Right forelimb (tissue), 1 donor: ENCODE results near the gene RPH3AL.
"Not testable (repeated sequence)": the region's sequence is repeated elsewhere in the genome, so short reads cannot be mapped to it uniquely, and the experiment has no call there.

Source experiments
- DNase-seq: peaks from one replicate; pipeline ENCODE4 v3.0.0-alpha.2; 2018

Gene RPH3AL

DNA sequence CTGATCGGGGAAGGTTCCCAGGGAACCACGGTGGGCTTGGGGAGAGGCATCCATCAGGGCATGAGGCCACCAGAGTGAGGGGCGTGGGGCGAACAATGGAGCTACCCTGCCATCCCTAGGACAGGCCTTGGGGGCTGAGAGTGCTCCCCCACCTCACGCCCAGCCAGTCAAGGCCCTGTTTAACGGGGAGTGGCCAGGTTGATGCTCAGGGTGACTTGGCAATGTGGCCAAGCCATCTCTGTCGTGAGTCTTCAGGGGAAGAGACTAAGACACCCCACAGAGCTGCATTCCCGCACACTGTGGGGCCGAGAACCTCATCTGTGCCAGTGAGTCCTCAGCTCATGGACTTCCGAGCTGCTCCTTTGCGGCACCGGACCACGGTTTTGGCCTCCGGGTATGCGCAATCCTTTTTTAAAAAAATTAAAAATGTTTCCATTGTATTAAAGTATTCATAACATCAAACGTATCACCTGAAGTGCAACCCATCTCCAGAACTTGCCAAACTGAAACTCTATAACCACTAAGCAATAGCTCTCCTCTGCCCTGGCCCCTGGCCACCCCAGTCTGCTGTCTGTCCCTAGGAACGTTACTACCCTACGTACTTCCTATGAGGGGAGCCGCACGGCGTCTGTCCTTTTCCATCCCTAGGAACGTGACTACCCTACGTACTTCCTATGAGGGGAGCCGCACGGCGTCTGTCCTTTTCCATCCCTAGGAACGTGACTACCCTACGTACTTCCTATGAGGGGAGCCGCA, 99.3 kb downstream of the RPH3AL start:
- no peak for DNase-seq

DNA sequence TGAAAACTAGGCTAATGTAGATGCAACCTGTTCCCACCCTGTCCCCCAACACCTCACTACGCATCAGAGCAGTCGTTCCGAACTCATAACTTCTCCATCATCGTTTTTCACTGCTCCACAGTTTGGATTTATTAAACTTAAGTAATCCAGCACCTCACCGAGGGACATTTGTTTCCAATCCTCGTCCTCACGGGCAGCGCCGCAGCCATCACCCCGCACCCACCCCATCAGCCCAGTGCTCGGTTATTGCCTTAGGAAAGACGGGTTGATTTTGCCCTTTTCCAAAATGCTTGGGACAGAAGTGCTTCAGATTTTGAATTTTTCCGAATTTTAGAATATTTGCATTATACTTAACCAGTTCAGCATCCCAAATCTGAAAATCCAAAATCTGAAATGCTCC, 100.2 kb downstream of the RPH3AL start:
- DNase-seq, result peak; percentile 17

DNA sequence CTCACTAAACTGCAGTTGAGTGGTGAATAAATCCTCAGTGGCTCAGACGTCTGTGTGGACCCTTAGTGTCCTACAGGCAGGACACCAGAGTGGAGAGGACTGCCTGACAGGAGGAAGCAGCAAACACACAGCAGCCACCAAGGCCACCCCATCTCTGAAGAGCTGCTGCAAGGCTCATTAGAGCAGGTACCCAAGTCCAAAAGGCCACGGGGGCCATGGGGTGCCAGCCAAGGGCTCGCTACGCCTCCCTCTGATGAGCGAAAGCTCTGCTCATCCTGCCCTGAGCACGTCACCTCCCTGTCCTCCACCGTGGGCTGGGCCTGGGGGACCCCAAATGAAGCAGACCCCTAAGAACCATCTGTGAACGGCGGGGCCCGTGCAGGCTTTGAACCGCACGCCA, 101.1 kb downstream of the RPH3AL start:
- DNase-seq, result no peak

DNA sequence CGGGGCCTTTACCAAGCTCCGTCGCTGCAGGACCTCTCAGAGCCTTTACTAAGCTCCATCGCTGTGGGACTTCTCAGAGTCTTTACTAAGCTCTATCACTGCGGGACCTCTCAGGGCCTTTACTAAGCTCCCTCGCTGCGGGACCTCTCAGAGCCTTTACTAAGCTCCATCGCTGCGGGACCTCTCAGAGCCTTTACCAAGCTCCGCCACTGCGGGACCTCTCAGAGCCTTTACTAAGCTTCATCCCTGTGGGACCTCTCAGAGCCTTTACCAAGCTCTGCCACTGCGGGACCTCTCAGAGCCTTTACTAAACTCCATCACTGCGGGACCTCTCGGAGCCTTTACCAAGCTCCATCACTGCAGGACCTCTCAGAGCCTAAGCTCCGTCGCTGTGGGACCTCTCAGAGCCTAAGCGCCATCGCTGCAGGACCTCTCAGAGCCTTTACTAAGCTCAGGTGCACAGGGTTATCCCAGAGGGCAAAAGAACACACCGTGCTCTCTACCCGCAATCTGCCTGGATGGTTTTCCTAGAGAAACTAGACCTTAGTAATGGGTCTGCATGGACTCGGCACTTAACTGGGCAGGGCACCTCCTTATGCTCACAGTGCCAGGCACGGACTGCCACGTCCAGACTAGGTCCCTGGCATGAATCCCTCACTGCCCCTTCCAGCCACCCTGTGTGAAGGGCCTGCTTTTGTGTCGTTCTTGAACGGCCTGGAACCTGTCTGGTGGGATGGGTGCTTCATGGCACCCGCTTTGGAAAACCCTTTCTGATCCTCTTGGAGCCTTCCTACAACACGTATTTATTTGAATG, 101.9 kb downstream of the RPH3AL start:
- no peak for DNase-seq

DNA sequence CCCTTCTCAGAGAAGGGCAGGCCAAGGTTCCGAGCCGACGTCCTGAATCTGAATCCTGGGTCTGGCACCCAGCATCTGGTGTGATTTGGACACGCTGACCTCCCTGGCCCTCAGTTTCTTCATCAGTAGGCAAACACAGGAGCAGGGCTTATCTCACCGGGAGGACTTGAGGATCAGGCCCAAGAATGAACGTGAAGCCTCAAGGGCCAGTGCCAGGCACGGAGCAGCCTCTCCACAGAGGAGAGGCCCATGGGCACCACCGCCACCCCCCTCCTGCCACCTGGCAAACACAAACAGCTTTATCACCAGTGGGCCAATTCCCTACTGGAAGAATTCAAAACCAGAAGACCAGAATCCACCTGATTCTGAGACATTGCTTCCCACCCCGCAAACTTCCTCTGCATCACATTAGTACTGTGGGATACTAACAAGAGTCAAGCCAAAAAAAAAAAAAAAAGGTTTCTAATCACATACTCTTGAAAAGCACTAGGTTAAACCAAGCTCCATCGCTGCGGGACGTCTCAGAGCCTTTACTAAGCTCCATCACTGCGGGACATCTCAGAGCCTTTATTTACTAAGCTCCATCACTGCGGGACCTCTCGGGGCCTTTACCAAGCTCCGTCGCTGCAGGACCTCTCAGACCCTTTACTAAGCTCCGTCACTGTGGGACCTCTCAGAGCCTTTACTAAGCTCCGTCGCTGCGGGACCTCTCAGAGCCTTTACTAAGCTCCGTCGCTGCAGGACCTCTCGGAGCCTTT, 103.2 kb downstream of the RPH3AL start:
- no peak for DNase-seq

DNA sequence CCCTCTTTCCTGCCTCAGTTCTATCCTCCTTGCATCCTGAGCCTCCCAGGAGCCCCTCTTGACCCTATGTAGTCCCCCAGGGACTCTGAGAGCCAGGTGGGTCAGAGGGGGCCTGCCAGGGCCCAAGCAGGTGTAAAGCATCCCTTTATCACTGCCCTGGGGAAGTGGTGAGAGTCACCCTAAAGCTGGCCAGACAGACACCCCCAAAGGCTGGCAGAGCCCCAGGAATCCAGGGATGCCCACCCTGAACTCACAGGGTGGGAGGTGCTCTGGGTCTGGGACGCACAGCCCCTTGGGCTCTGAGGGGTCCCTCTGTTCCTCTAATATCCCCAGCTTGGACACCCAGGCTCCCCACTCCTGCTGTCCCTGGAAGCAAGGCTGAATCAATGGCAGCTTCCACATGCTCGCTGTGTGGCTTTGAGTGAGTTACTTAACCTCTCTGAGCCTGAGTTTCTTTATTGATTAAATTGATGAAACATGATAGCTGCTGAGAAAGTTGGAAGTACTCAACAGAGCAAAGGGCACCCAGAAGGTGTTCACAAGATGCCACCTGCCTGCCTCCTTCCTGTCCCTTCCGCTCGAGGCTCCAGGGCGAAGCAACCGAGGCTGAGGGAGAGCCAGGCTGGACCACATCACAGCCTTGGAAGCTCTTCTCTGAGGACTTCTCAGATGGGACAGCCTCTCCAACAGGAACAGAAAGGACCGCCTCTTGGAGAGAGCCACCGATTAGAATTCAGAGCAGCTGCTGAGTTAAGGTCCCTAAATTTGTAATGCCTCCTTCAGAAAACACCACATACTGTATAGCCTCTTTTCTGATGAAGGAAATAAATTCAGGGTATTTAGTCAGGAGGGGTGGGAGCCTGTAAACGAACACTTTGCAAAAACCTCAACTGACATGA, 104.0 kb downstream of the RPH3AL start:
- DNase-seq, result no peak

DNA sequence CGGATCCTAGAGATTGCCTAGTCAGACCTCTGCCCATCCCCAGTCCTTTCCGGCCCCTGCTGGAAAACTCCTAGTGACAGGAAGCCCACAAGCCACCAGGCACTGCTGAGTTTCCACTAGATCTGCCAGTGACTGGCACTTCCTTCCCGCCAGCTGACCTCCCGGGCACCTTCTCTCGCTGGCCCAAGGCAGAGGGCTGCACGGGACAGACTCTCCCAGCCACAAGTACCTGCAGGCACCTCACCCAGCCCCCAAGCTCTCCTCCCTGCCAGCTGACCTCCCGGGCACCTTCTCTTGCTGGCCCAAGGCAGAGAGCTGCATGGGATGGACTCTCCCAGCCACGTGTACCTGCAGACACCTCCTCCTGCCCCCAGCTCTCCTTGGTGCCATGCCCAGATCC, 104.8 kb downstream of the RPH3AL start:
- DNase-seq, result no peak

DNA sequence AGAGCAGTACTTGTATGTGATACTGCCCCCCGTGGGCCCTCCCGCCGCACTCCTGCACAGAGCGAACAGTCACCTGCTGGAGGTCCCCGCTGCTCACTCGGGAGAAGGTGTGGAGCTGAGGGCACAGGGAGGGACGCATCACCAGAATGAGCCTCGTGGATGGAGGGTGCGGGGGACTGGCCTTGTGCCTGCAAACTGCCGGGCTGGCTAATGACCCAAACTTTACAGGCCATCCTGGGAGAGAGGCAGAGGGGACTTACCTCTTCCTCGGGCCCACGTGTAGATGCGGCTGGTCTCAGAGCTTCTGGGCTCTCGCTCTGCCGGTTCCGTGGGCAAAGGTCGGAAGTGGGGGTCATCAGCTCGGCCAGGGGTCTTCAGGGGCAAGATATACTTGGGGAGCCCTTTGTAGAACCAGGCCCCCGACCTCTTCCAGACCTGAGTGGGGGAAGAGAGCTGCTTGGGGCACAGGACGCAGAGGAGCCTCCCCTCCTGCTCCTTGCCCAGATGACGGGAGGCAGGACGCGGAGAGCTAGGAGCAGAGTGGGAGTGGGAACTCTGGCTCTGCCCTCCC, 105.7 kb downstream of the RPH3AL start:
- DNase-seq, result no peak

DNA sequence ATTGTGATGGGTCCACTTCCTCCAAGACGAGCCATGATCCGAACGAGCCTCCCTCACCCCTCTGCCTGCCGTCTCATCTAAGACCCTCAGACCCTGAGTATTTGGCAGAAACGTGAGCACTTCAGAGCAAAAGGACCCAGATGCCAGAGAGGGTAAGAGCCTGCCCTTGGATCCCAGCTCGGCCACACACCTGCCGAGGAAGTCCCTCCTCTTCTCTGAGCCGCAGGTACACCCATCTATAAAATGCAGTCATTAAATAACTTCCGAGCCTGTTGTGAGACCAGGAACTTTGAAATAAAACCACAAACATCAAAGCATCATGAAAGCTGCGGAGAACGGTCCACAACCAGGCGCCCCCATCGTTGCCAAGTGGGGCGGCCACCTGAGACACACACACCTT, 106.4 kb downstream of the RPH3AL start:
- no peak for DNase-seq

DNA sequence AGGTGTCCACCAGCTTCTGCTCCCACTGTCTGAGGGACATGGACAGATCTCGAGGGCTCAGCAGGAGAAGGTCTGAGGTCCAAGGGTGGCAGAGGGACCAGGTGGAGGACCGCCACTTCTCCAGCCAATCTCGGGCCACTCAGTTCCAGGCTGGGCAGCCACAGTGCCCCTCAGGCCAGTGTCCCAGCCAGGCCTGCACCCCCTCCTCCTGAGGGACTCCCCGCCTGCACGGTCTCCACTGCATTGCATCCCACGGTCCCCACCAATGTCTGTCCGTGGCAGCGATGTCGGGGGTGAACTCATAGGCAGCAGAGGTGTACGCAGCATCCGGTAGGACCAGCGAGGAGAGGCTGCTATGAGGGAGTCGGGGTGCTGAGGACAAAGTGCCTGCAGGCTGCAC, 107.0 kb downstream of the RPH3AL start:
- no peak for DNase-seq

DNA sequence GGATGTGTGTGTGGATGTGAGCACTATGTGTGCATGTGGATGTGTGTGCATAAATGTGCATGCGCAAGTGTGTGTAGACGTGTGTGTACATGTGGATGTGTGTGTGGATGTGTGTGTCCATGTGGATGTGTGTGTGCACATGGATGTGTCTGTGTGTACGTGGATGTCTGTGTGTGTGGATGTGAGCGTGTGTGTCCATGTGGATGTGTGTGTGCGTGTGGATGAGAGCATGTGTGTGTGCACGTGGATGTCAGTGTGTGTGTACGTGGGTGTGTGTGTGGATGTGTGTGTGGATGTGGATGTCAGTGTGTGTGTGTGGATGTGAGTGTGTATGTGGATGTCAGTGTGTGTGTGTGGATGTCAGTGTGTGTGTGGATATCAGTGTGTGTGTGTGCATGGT, 107.6 kb downstream of the RPH3AL start:
- DNase-seq, result no peak

DNA sequence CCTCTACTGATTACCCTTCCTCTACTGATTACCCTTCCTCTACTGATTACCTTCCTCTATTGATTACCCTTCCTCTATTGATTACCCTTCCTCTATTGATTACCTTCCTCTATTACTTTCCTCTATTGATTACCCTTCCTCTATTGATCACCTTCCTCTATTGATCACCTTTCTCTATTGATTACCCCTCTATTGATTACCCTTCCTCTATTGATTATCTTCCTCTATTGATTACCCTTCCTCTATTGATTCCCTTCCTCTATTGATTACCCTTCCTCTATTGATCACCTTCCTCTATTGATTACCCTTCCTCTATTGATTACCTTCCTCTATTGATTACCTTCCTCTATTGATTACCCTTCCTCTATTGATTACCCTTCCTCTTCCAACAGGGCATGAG, 108.7 kb downstream of the RPH3AL start:
- DNase-seq, result not testable (repeated sequence)

DNA sequence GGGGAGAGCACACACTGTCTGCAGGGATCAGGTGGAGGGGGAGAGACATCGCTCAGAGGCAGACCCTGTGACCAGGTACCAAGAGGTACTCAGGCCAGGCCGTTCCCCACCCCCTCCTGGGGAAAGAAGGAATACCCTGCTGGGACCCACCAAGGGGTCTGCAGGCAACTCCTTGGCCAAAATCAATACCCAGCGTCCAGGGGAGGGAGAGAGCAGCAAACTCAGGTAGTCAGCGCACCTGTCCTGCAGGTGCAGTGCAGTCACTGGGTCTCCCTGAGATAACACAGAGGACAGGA, 113.7 kb downstream of the RPH3AL start:
- no peak for DNase-seq

DNA sequence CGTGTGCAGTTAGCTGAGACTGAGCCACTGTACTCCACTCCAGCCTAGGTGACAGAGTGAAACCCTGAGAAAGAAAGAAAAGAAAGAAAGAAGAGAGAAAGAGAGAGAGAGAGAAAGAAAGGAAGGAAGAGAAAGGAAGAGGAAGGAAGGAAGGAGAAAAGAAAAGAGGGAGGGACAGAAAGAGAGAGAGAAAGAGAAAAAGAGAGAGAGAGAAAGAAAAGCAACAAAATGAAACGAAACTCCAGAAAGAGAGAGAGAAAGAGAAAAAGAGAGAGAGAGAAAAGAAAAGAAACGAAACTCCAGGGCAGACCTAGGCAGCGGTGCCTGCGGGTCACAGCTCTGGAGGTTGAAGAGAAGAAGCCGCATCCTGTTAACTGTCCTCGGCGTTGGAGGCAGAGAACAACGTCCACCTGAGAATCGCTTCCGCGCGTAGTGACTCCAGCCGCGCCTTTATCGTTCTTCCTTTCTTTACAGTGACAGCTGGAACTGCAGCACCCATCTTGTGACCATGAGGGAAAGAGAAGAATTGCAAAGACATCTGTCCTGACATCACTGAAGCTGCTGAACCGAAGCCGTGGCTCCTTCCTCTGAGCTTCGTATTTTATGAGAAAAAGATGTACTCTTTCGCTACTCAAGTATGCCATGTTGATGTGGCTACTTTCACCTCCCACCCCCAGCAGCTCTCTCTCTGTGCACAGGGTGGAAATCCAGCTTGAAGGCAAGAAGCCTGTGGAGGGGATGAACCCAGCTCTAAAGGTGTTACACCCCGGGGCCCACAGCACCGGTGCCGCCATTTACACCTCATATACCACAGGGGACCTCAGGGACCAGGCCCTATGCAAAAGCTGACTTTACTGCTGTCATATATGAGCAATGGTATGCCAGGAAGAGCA, 114.3 kb downstream of the RPH3AL start:
- DNase-seq, result no peak

DNA sequence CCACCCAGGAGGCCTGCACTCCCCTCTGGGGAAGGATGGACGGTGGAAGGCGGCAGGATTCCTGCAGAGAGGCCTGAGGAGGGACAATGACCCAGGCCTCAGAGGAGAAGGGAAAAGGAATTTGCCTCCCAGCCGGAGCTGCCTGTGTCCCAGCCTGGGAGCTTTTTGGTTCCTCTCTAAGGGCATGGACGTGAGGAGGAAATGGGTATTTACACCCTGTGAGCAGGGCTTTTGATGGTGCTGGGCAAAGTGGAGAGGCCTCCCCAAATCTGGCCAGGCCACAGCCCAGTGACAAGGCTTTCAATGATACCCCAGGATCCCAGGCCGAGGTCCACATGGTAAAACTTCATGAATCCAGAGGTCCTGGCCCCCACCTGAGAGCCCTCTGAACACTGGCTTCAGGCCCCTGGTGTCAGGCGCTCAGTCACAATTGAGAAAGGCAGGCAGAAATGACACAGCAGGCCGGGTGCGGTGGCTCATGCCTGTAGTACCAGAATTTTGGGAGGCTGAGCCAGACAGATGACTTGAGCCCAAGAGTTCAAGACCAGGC, 115.1 kb downstream of the RPH3AL start:
- no peak for DNase-seq

DNA sequence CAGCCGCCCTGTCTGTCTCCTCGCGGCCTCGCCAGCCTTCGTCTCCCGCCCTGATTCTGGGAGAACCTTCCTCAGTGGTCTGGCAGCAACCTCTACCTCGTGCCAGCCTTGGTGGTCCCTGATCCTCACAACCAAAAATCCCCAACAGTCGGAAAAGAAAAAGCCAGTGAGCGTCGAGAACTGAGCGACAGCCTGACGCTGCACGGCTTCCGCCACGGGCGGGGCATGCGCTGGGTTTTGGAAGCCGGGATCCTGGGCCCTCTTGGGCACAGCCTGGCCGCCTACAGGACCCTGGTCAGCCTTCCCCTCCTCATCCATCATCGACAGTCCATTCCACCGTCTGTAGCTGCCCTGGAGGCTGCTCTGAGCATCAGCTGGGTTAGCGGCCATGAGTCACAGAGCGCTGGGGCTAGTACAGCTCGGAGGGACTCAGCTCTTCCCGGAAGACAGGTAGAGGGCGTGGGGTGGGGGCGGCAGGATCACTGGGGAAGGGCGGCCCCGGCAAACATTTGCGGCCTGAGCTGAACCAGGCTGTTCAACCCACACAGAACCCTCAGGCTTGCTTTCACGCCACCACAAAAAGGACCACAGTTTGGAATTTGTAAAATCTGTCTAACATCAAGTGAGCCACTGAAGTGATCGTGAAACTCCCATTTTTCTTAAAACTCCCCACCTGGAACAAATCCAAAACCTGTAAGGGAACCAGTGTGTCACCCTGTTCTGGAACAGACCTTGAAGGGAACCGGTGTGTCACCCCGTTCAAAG, 115.8 kb downstream of the RPH3AL start:
- DNase-seq, result no peak

DNA sequence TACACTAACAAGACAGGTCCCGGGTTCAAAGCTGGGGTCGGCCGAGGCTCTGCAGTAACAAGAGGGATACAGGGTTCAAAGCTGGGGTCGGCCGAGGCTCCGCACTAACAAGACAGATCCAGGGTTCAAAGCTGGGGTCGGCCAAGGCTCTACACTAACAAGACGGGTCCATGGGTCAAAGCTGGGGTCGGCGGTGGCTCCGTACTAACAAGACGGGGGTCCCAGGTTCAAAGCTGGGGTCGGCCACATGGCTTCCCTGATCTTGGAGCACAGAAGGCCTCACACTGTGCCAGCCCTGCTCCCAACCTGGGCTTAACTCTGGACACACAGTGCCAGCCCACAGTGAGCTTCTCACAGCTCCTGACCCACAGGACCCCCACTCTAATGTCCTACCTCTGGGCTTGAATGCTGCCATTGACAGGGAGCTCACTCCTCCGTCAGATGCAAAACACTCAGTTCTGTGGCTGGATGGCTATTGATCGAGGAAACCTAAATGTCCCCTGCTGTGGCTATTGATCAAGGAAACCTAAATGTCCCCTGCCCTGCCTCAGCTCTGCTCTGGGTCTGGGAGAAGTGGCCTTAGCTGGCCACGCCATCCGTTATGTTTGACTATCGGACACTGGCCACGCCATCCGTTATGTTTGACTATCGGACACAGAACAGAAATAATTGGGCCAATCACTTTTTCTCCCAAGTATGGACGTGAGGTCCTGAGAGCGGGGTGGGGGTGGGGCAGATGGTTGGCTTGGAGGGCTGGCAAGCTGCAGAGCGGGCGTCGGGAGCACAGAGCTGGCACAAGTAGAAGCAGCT, 116.6 kb downstream of the RPH3AL start:
- no peak for DNase-seq

DNA sequence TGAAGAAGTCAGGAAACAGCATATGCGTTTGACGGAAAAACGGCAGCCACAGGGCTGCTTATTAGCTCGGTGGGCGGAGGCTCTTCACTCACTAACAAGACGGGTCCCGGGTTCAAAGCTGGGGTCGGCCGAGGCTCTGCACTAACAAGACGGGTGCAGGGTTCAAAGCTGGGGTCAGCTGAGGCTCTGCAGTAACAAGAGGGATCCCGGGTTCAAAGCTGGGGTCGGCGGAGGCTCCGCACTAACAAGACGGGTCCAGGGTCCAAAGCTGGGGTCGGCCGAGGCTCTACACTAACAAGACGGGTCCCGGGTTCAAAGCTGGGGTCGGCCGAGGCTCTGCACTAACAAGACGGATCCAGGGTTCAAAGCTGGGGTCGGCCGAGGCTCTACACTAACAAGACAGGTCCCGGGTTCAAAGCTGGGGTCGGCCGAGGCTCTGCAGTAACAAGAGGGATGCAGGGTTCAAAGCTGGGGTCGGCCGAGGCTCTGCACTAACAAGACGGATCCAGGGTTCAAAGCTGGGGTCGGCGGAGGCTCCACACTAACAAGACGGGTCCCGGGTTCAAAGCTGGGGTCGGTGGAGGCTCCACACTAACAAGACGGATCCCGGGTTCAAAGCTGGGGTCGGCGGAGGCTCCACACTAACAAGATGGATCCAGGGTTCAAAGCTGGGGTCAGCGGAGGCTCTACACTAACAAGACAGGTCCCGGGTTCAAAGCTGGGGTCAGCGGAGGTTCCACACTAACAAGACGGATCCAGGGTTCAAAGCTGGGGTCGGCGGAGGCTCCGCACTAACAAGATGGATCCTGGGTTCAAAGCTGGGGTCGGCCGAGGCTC, 117.4 kb downstream of the RPH3AL start:
- not testable (repeated sequence) for DNase-seq
